Gastrocnemius medialis (tissue), 4 donors: ENCODE results near the gene TMEM126B. TPM values are rescaled to one million over a fixed set of nuclear protein-coding genes. Genes with fewer than 3 reads are reported as not detected.

Source experiments
- ATAC-seq, 2 donors: fragments of 150-250 bp; one replicate each; pipeline ENCODE4 v1.9.1; 2016
- DNase-seq, 2 donors: peaks; one replicate each; pipeline ENCODE4 v3.0.0-alpha.2; 2019
- H3K27ac ChIP-seq, 4 donors: fragments of 200-600 bp; sonication (generic); 1 replicate in 1 of 4; 2 replicates in 3 of 4; pipeline ENCODE4 v1.5.1; 2016 to 2018; ENCODE audit warnings: mild to moderate bottlenecking in 2 of 4, moderate library complexity in 1 of 4
- H3K27me3 ChIP-seq, 3 donors: fragments of 200-600 bp; sonication (generic) in 2 of 3; 1 replicate in 1 of 3; 2 replicates in 2 of 3; pipeline versions ENCODE4 v1.5.1 to v1.6.0; 2016 to 2019; ENCODE audit warnings: mild to moderate bottlenecking in 1 of 3, moderate library complexity in 1 of 3
- H3K36me3 ChIP-seq, 2 donors: fragments of 200-600 bp; sonication (generic) in 1 of 2; one replicate each; pipeline ENCODE4 v1.5.1; 2017 to 2018
- H3K4me1 ChIP-seq, 2 donors: fragments of 200-600 bp; sonication (generic) in 1 of 2; one replicate each; pipeline ENCODE4 v1.5.1; 2016 to 2017; ENCODE audit warnings: mild to moderate bottlenecking in 2 of 2
- H3K4me3 ChIP-seq, 4 donors: fragments of 200-600 bp; sonication (generic) in 3 of 4; 1 replicate in 1 of 4; 2 replicates in 3 of 4; pipeline ENCODE4 v1.5.1; 2016 to 2019; ENCODE audit warnings: mild to moderate bottlenecking in 2 of 4
- H3K9me3 ChIP-seq, 3 donors: fragments of 200-600 bp; sonication (generic) in 2 of 3; 1 replicate in 1 of 3; 2 replicates in 2 of 3; pipeline ENCODE4 v1.5.1; 2016 to 2019
- POLR2A ChIP-seq, 2 donors: fragments of 450-650 bp; IDR thresholded peaks; one replicate each; pipeline ENCODE4 v1.6.1; 2017; ENCODE audit warnings: antibody characterized with exemption in 2 of 2, mild to moderate bottlenecking in 2 of 2, moderate library complexity in 2 of 2
- in situ Hi-C, 4 donors: fragments of 200-750 bp; cut with MboI; loops; one replicate each; pipeline versions ENCODE4 v1.15.0 to v1.8.0; 2017; ENCODE audit warnings: low sequenced_read_pairs in 4 of 4
- intact Hi-C: fragments of 100-400 bp; cut with DNase I; formaldehyde crosslinking; loops from one replicate; pipeline ENCODE4 v1.15.1; 2023; ENCODE audit warnings: low total_unique reads
- total RNA-seq, 4 donors: library from RNA; depleted of rRNA; stranded (reverse); fragments of >200 nt; gene quantifications; one replicate each; pipeline versions ENCODE4 v1.1.0 to v1.2.3, GENCODE V29; 2016
- TF ChIP-seq, protein P1 (sequence below), 5 experiments: fragments of 450-650 bp in 3 of 5; fragments of 200-600 bp in 2 of 5; sonication (generic) in 2 of 5; IDR thresholded peaks in 4 of 5; conservative IDR thresholded peaks in 1 of 5; 1 replicate in 4 of 5; 2 replicates in 1 of 5; pipeline ENCODE4 v1.5.1; 2016 to 2019; ENCODE audit warnings: antibody characterized with exemption in 5 of 5, mild to moderate bottlenecking in 3 of 5, moderate library complexity in 3 of 5

TMEM126B gene
- total RNA-seq, 4 donors from 2014 or later: 13.6 to 38.6 (median 28.6) TPM

DNA sequence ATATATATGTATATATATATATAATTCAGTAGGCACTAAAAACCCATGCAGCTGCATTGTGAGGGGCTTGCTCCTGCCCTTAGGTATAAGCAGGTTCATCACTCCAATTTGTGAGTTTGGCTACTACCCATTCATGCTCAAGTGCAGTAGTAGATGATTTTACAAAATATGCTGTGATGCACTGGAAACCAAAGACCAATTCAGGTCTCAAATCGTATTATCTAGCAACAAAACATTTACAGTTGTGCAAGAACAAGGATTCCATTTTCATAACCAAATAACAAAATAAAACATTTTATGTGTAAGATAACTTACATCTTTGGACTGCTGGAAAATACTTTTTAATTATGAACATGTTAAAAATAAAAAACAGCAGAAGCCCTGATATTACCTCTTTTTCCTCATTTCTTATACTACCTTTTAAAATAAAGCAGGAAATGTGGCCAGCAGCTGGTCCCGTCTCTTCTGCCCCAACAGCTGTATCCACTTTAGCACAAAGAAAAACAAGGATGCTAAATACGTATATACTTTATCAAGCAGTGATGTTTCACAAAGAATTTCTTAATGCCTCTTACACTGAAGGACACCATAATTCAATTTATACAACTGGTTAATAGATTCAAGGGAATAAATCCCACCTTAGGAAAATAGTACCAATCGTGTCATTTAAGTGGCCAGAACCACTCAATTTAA lies 33.7 kb downstream of the TMEM126B start:
- H3K4me1 ChIP-seq: peaks cover 60 to 68% of the 10 kb centered on the region in 2 donors
- H3K4me3 ChIP-seq: peak overlapping the region; percentile 91 to 98 (median 97)
- H3K27me3 ChIP-seq: no peaks in the 10 kb centered on the region
- ATAC-seq (no peak), DNase-seq (no peak)
- TF ChIP-seq POLR2A (IDR thresholded peaks at IDR 0.05): no peak
- TF ChIP-seq, protein P1, sequence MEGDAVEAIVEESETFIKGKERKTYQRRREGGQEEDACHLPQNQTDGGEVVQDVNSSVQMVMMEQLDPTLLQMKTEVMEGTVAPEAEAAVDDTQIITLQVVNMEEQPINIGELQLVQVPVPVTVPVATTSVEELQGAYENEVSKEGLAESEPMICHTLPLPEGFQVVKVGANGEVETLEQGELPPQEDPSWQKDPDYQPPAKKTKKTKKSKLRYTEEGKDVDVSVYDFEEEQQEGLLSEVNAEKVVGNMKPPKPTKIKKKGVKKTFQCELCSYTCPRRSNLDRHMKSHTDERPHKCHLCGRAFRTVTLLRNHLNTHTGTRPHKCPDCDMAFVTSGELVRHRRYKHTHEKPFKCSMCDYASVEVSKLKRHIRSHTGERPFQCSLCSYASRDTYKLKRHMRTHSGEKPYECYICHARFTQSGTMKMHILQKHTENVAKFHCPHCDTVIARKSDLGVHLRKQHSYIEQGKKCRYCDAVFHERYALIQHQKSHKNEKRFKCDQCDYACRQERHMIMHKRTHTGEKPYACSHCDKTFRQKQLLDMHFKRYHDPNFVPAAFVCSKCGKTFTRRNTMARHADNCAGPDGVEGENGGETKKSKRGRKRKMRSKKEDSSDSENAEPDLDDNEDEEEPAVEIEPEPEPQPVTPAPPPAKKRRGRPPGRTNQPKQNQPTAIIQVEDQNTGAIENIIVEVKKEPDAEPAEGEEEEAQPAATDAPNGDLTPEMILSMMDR (IDR thresholded peaks at IDR 0.05 in 4 of 5, conservative IDR thresholded peaks at IDR 0.05 in 1 of 5): no peak
- peaks cover 0 to 24% of the 10 kb centered on the region in 2 donors for H3K36me3 ChIP-seq
- intact Hi-C loops: loop anchor here (5.0 to 10.0 kb wide), 2 partner anchors 187 to 585 kb away; no protein-coding TSS in a partner anchor
- peak overlapping the region in 3 of 4 donors; percentile 1 to 93 (median 45) for H3K27ac ChIP-seq
- in situ Hi-C loops: loop anchor here in 1 of 4 donors (25.0 kb wide), 1 partner anchor 375 kb away; no protein-coding TSS in a partner anchor
- H3K9me3 ChIP-seq: no peaks in the 10 kb centered on the region

DNA sequence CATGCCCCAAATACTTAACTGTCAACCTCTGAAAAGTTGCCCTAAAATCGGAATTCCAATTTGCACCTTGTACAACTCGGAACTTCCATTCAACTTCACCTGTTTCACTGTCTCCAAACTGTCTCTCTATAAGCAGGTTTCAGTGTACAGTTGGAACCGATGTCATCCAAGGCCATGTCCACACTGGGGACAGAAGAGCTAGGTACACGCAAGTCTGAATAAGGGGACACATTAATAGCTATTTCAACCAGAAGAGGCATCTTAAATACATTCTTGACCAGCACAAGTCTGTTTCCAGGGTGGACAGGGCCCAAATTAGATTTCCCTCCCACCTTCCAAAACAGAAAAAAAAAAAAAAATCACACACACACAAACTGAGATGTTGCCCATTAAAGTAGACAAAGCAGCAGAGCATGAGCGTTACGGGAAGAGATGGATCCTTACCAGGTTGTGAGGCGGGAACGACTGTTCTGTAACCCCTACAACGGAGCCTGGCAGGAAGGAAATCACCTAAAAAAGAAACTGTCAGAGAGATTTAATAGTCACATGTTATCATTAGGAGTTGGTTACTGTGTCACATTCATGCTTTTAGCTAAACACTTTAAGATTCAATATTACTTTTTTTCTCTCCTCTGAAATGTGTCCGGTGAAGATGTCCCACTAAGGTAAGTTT lies 34.8 kb downstream of the TMEM126B start:
- Histone ChIP-seq H3K4me1 (peaks cover 49 to 58% of the 10 kb centered on the region in 2 donors), H3K27ac (peak overlapping the region; percentile 93 to 99 (median 98)), H3K9me3 (no peaks in the 10 kb centered on the region), H3K27me3 (no peaks in the 10 kb centered on the region), H3K36me3 (peaks cover 0 to 13% of the 10 kb centered on the region in 2 donors), H3K4me3 (peak overlapping the region; percentile 91 to 98 (median 97))
- intact Hi-C loops: loop anchor here (5.0 to 10.0 kb wide), 2 partner anchors 188 to 584 kb away; no protein-coding TSS in a partner anchor
- no peak for ATAC-seq
- TF ChIP-seq, protein P1 (IDR thresholded peaks at IDR 0.05 in 4 of 5, conservative IDR thresholded peaks at IDR 0.05 in 1 of 5): no peak
- no peak for TF ChIP-seq POLR2A (IDR thresholded peaks at IDR 0.05)
- no peak for DNase-seq
- in situ Hi-C loops: loop anchor here in 1 of 4 donors (25.0 kb wide), 1 partner anchor 374 kb away; no protein-coding TSS in a partner anchor

DNA sequence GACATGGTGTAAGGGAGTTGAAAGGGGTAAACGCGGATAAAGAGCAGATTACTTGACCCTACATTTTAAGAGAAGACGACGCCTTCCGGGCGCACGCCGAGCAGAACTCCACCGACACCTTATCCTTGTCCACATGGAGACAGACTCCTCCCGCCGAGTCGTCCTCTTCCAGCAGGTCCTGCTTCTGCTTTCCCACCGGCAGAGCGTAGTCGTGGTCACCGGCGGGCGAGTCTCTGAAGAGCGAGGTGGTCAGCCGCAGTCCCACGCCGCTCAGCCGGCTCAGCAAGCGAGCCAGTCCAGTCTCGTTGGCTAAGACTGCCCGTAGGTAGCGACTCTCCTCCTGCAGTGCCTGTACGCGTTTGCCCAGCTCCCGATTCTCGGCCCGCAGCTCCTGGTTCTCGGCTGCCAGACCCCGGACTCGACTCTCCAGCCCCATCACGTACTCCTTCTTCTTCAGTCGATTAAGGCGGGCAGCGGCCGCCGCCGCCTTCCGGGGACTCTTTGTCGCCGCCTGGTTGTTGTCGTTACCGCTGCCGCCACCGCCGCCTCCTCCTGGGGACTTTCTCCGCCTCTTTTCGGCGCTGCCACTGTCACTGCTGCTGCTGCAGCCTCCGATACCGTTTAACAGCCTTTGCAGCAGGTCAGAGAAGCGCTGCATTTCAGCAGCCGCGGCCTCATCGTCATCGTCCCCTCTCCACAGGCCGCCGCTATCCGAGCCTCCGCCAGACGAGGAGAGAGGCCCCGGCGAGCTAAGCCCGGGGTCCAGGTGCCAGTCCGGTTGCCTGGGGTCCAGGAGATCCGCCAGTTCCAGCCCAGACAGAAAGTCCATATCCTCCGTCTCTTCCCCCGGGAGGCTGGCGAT lies 35.6 kb downstream of the TMEM126B start:
- intact Hi-C loops: loop anchor here (2.0 to 10.0 kb wide), 4 partner anchors 15 to 583 kb away; no protein-coding TSS in a partner anchor
- Histone ChIP-seq H3K9me3 (no peaks in the 10 kb centered on the region), H3K4me1 (peaks cover 42 to 50% of the 10 kb centered on the region in 2 donors), H3K4me3 (peak overlapping the region; percentile 91 to 98 (median 97)), H3K36me3 (peaks cover 0 to 5% of the 10 kb centered on the region in 2 donors), H3K27me3 (no peaks in the 10 kb centered on the region), H3K27ac (peak overlapping the region; percentile 93 to 99 (median 98))
- DNase-seq: peak; percentile 65 to 73
- in situ Hi-C loops: loop anchor here in 1 of 4 donors (25.0 kb wide), 1 partner anchor 373 kb away; no protein-coding TSS in a partner anchor
- ATAC-seq: peak; percentile 67 to 79
- TF ChIP-seq, protein P1 (IDR thresholded peaks at IDR 0.05 in 4 of 5, conservative IDR thresholded peaks at IDR 0.05 in 1 of 5): peak; percentile 37 to 84 (median 67)
- no peak for TF ChIP-seq POLR2A (IDR thresholded peaks at IDR 0.05)
